ENCODE measurements around the gene SIAE. TPM values are rescaled to one million over a fixed set of nuclear protein-coding genes. Genes with fewer than 3 reads are reported as not detected.

SIAE gene
- total and polyA plus RNA-seq, 3 donors from 2014 or later, result 14.5 to 16.1 (median 15.3) TPM

GRCh38 chr11:124600621-124601320 lies 72.8 kb downstream of the SIAE start:
- 64 to 67% methylated on average over 5 of the region's 5 CpGs for WGBS, 2 donors
- no peaks in the 10 kb centered on the region for H3K4me1 ChIP-seq
- H3K9me3 ChIP-seq, result no peaks in the 10 kb centered on the region
- TF ChIP-seq CTCF (IDR thresholded peaks at IDR 0.05) (no peak), POLR2A (IDR thresholded peaks at IDR 0.05) (no peak)
- intact Hi-C loops (cut with DNase I; ENCODE audit: low total_unique reads), result no loop called here
- no peaks in the 10 kb centered on the region for H3K36me3 ChIP-seq (ENCODE audit: low read depth, missing control alignments)
- H3K27ac ChIP-seq, result no peak overlapping the region
- no peaks in the 10 kb centered on the region for H3K27me3 ChIP-seq
- no peak for DNase-seq
- no peak overlapping the region for H3K4me3 ChIP-seq

- Histone ChIP-seq H3K27me3 (no peaks in the 10 kb centered on the region), H3K27ac (no peak overlapping the region), H3K36me3 (ENCODE audit: low read depth, missing control alignments) (no peaks in the 10 kb centered on the region), H3K4me1 (no peaks in the 10 kb centered on the region), H3K4me3 (no peak overlapping the region), H3K9me3 (no peaks in the 10 kb centered on the region)
- DNase-seq, result no peak
- no peak for TF ChIP-seq CTCF (IDR thresholded peaks at IDR 0.05)
- no peak for TF ChIP-seq POLR2A (IDR thresholded peaks at IDR 0.05)
- intact Hi-C loops (cut with DNase I; ENCODE audit: low total_unique reads), result no loop called here
These were observed 75.9 kb downstream of the SIAE start for GRCh38 chr11:124597626-124598025.

- DNase-seq, result no peak
- intact Hi-C loops (cut with DNase I; ENCODE audit: low total_unique reads), result no loop called here
- Histone ChIP-seq H3K36me3 (ENCODE audit: low read depth, missing control alignments) (no peaks in the 10 kb centered on the region), H3K27ac (no peak overlapping the region), H3K4me1 (no peaks in the 10 kb centered on the region), H3K27me3 (no peaks in the 10 kb centered on the region), H3K4me3 (no peak overlapping the region), H3K9me3 (no peaks in the 10 kb centered on the region)
- TF ChIP-seq CTCF (IDR thresholded peaks at IDR 0.05) (no peak), POLR2A (IDR thresholded peaks at IDR 0.05) (no peak)
- 88 to 97% methylated on average over 3 of the region's 3 CpGs for WGBS, 2 donors
These were observed 78.2 kb downstream of the SIAE start for GRCh38 chr11:124595302-124595701.

- H3K27me3 ChIP-seq, result no peaks in the 10 kb centered on the region
- H3K4me1 ChIP-seq, result no peaks in the 10 kb centered on the region
- H3K36me3 ChIP-seq (ENCODE audit: low read depth, missing control alignments), result no peaks in the 10 kb centered on the region
- intact Hi-C loops (cut with DNase I; ENCODE audit: low total_unique reads), result no loop called here
- no peak for DNase-seq
- H3K4me3 ChIP-seq, result no peak overlapping the region
- WGBS, 2 donors, result 60 to 77% methylated on average over 6 of the region's 6 CpGs
- no peak overlapping the region for H3K27ac ChIP-seq
- H3K9me3 ChIP-seq, result no peaks in the 10 kb centered on the region
- TF ChIP-seq CTCF (IDR thresholded peaks at IDR 0.05), result no peak
- no peak for TF ChIP-seq POLR2A (IDR thresholded peaks at IDR 0.05)
These were observed 80.9 kb downstream of the SIAE start for GRCh38 chr11:124592627-124593026.

- WGBS, 2 donors, result 59 to 72% methylated on average over 2 of the region's 2 CpGs
- no peak for TF ChIP-seq POLR2A (IDR thresholded peaks at IDR 0.05)
- no peak for TF ChIP-seq CTCF (IDR thresholded peaks at IDR 0.05)
These were observed 82.1 kb downstream of the SIAE start for GRCh38 chr11:124591430-124591829.

More at GRCh38 chr11:124591430-124591829, 82.1 kb downstream of the SIAE start:
- Histone ChIP-seq H3K9me3 (no peaks in the 10 kb centered on the region), H3K4me1 (no peaks in the 10 kb centered on the region), H3K27ac (no peak overlapping the region), H3K36me3 (ENCODE audit: low read depth, missing control alignments) (no peaks in the 10 kb centered on the region), H3K27me3 (no peaks in the 10 kb centered on the region), H3K4me3 (no peak overlapping the region)
- intact Hi-C loops (cut with DNase I; ENCODE audit: low total_unique reads), result no loop called here
- no peak for DNase-seq

All from testis (tissue), 3 donors.